HepG2 (cell line): ENCODE data around the gene NUTF2. TPM values are rescaled to one million over a fixed set of nuclear protein-coding genes. Genes with fewer than 3 reads are reported as not detected.

Experiments
- BRCA1 ChIP-seq: sonication (generic); formaldehyde crosslinking; IDR thresholded peaks from 2 replicates; pipeline ENCODE4 v1.4.0; 2020; ENCODE audit warnings: missing genetic modification reagents
- GABPA ChIP-seq, 2 experiments: IDR thresholded peaks; 2 replicates each; pipeline ENCODE4 v1.6.1; 2011 to 2016; ENCODE audit warnings: low read depth in 2 of 2, low read length in 1 of 2, missing biosample characterization in 1 of 2, missing genetic modification characterization in 1 of 2
- HHEX ChIP-seq: IDR thresholded peaks from 2 replicates; pipeline ENCODE4 v1.6.1; 2016; ENCODE audit warnings: control low read depth
- HOXA7 ChIP-seq: sonication (generic); formaldehyde crosslinking; IDR thresholded peaks from 2 replicates; pipeline ENCODE4 v1.8.1; 2022; ENCODE audit warnings: mild to moderate bottlenecking, missing genetic modification reagents, moderate library complexity
- HOXD1 ChIP-seq: sonication (generic); formaldehyde crosslinking; IDR thresholded peaks from 2 replicates; pipeline ENCODE4 v1.5.0; 2020; ENCODE audit warnings: missing genetic modification reagents
- KLF15 ChIP-seq: sonication (generic); formaldehyde crosslinking; IDR thresholded peaks from 2 replicates; pipeline ENCODE4 v1.8.1; 2023; ENCODE audit warnings: borderline replicate concordance, mild to moderate bottlenecking, inconsistent platforms, missing genetic modification reagents, mixed read lengths
- MTA1 ChIP-seq: sonication (generic); formaldehyde crosslinking; IDR thresholded peaks from 2 replicates; pipeline ENCODE4 v1.4.0; 2020; ENCODE audit warnings: missing genetic modification reagents, mild to moderate bottlenecking, borderline replicate concordance
- MTF2 ChIP-seq: sonication (generic); formaldehyde crosslinking; IDR thresholded peaks from 2 replicates; pipeline ENCODE4 v1.5.0; 2020; ENCODE audit warnings: missing genetic modification reagents, borderline replicate concordance
- NFE2L2 ChIP-seq: fragments of 150-350 bp; IDR thresholded peaks from 2 replicates; pipeline ENCODE4 v1.6.1; 2014; ENCODE audit warnings: low read length
- NONO ChIP-seq, 2 experiments: fragments of 450-650 bp in 1 of 2; sonication (generic) in 1 of 2; formaldehyde crosslinking in 1 of 2; IDR thresholded peaks in 1 of 2; conservative IDR thresholded peaks in 1 of 2; 2 replicates each; pipeline versions ENCODE4 v1.6.1 to v1.8.0; 2017 to 2022; ENCODE audit warnings: mild to moderate bottlenecking in 1 of 2, missing genetic modification reagents in 1 of 2, moderate library complexity in 1 of 2
- PHB2 ChIP-seq: fragments of 450-650 bp; IDR thresholded peaks from 2 replicates; pipeline ENCODE4 v1.6.1; 2018; ENCODE audit not compliant: partially characterized antibody
- TAF15 ChIP-seq: fragments of 200-400 bp; formaldehyde crosslinking; IDR thresholded peaks from one replicate; pipeline ENCODE4 v1.6.1; 2018; ENCODE audit warnings: mild to moderate bottlenecking, low read depth, low read length; ENCODE audit not compliant: poor library complexity, severe bottlenecking
- ZNF276 ChIP-seq: sonication (generic); formaldehyde crosslinking; IDR thresholded peaks from 2 replicates; pipeline ENCODE4 v1.4.0; 2020; ENCODE audit warnings: mild to moderate bottlenecking, low read depth, missing genetic modification reagents
- ZNF329 ChIP-seq: sonication (generic); formaldehyde crosslinking; IDR thresholded peaks from 2 replicates; pipeline ENCODE4 v1.9.0; 2021; ENCODE audit warnings: low read depth, mild to moderate bottlenecking, missing genetic modification reagents
- ZNF337 ChIP-seq: sonication (generic); formaldehyde crosslinking; IDR thresholded peaks from 2 replicates; pipeline ENCODE4 v1.5.1; 2020; ENCODE audit warnings: missing genetic modification reagents, low read depth, mild to moderate bottlenecking, borderline replicate concordance
- ZNF543 ChIP-seq: sonication (generic); formaldehyde crosslinking; IDR thresholded peaks from 2 replicates; pipeline ENCODE4 v1.4.0; 2020; ENCODE audit warnings: mild to moderate bottlenecking, missing genetic modification reagents
- ZNF570 ChIP-seq: sonication (generic); formaldehyde crosslinking; IDR thresholded peaks from 2 replicates; pipeline ENCODE4 v1.4.0; 2020; ENCODE audit warnings: mild to moderate bottlenecking, missing genetic modification reagents, borderline replicate concordance
- ZNF670 ChIP-seq: sonication (generic); formaldehyde crosslinking; IDR thresholded peaks from 2 replicates; pipeline ENCODE4 v1.8.0; 2022; ENCODE audit warnings: mild to moderate bottlenecking, missing genetic modification reagents, borderline replicate concordance
- ZNF776 ChIP-seq: sonication (generic); formaldehyde crosslinking; IDR thresholded peaks from 2 replicates; pipeline ENCODE4 v1.4.0; 2020; ENCODE audit warnings: mild to moderate bottlenecking, missing genetic modification reagents
- polyA plus RNA-seq, 8 experiments: library from polyadenylated mRNA; depleted of rRNA in 3 of 8; stranded (reverse) in 7 of 8; unstranded in 1 of 8; fragments of >200 nt; fragmentation: Illumina TruSeq in 4 of 8; extraction: Trizol in 4 of 8; gene quantifications; 2 replicates each; pipeline versions ENCODE4 v1.2.1 to v1.2.3, GENCODE V29; 2011 to 2016; ENCODE audit warnings: low read depth in 4 of 8, missing spikeins in 1 of 8, mixed read lengths in 1 of 8; ENCODE audit not compliant: insufficient read depth in 1 of 8
- total RNA-seq, 5 experiments: library from RNA; depleted of rRNA; stranded (reverse); fragments of >200 nt; fragmentation: Illumina TruSeq; extraction: Trizol; gene quantifications; 2 replicates each; pipeline ENCODE4 v1.2.3, GENCODE V29; 2016; ENCODE audit warnings: low read depth in 1 of 5
- TF ChIP-seq, protein P1 (sequence below): sonication (generic); formaldehyde crosslinking; conservative IDR thresholded peaks from 2 replicates; pipeline ENCODE4 v1.8.0; 2022; ENCODE audit warnings: missing genetic modification reagents
- TF ChIP-seq, protein P2 (sequence below), 2 experiments: IDR thresholded peaks; 2 replicates each; pipeline ENCODE4 v1.6.1; 2011 to 2012; ENCODE audit warnings: low read length in 2 of 2, borderline replicate concordance in 1 of 2, low read depth in 1 of 2, mild to moderate bottlenecking in 1 of 2, moderate library complexity in 1 of 2

Gene NUTF2
- total and polyA plus RNA-seq, 2 of the 13 experiments (the other 11 are each of a cell fraction or from before 2014, with no cell fraction given) = 168 to 214 TPM

GRCh38 chr16:67857547-67858233 lies 11.0 kb downstream of the NUTF2 start (continued):
- TF ChIP-seq MTF2 (no peak), HOXD1 (CRISPR knock-in tag) (no peak), NFE2L2 (no peak; the same call in 1 of the 2 replicates), BRCA1 (CRISPR knock-in tag) (no peak), ZNF329 (CRISPR knock-in tag) (no peak), NONO (IDR thresholded peaks at IDR 0.05) (no peak), NONO (CRISPR knock-in tag; conservative IDR thresholded peaks at IDR 0.05) (no peak), ZNF337 (CRISPR knock-in tag) (0 out of 2 replicates have a peak, but pooled peaks have one; percentile 64), ZNF543 (CRISPR knock-in tag) (no peak), ZNF570 (CRISPR knock-in tag) (no peak), ZNF776 (CRISPR knock-in tag) (no peak), PHB2 (no peak), ZNF276 (no peak), GABPA (IDR thresholded peaks at IDR 0.05; ENCODE audit: low read depth, low read length) (no peak), GABPA (CRISPR knock-in tag; IDR thresholded peaks at IDR 0.05; ENCODE audit: low read depth) (0 out of 2 replicates have a peak, but pooled peaks have one; percentile 33), HHEX (CRISPR knock-in tag) (no peak), KLF15 (CRISPR knock-in tag) (no peak), HOXA7 (no peak), MTA1 (CRISPR knock-in tag) (no peak), TAF15 (no peak), ZNF670 (CRISPR knock-in tag) (no peak)
- TF ChIP-seq, protein P1, sequence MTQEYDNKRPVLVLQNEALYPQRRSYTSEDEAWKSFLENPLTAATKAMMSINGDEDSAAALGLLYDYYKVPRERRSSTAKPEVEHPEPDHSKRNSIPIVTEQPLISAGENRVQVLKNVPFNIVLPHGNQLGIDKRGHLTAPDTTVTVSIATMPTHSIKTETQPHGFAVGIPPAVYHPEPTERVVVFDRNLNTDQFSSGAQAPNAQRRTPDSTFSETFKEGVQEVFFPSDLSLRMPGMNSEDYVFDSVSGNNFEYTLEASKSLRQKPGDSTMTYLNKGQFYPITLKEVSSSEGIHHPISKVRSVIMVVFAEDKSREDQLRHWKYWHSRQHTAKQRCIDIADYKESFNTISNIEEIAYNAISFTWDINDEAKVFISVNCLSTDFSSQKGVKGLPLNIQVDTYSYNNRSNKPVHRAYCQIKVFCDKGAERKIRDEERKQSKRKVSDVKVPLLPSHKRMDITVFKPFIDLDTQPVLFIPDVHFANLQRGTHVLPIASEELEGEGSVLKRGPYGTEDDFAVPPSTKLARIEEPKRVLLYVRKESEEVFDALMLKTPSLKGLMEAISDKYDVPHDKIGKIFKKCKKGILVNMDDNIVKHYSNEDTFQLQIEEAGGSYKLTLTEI (CRISPR knock-in tag) = no peak
- TF ChIP-seq, protein P2, sequence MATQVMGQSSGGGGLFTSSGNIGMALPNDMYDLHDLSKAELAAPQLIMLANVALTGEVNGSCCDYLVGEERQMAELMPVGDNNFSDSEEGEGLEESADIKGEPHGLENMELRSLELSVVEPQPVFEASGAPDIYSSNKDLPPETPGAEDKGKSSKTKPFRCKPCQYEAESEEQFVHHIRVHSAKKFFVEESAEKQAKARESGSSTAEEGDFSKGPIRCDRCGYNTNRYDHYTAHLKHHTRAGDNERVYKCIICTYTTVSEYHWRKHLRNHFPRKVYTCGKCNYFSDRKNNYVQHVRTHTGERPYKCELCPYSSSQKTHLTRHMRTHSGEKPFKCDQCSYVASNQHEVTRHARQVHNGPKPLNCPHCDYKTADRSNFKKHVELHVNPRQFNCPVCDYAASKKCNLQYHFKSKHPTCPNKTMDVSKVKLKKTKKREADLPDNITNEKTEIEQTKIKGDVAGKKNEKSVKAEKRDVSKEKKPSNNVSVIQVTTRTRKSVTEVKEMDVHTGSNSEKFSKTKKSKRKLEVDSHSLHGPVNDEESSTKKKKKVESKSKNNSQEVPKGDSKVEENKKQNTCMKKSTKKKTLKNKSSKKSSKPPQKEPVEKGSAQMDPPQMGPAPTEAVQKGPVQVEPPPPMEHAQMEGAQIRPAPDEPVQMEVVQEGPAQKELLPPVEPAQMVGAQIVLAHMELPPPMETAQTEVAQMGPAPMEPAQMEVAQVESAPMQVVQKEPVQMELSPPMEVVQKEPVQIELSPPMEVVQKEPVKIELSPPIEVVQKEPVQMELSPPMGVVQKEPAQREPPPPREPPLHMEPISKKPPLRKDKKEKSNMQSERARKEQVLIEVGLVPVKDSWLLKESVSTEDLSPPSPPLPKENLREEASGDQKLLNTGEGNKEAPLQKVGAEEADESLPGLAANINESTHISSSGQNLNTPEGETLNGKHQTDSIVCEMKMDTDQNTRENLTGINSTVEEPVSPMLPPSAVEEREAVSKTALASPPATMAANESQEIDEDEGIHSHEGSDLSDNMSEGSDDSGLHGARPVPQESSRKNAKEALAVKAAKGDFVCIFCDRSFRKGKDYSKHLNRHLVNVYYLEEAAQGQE (IDR thresholded peaks at IDR 0.05; ENCODE audit: borderline replicate concordance in 1 of 2, low read depth in 1 of 2, low read length in 2 of 2) = peak in 1 of 2 experiments; percentile 67; a peak in 1 of 4 replicates
